PC-3 (cell line): ENCODE measurements around the gene RNF151.

Experiments used
- EZH2 ChIP-seq: fragments of 300-600 bp; sonication (generic); IDR thresholded peaks from one replicate; pipeline ENCODE4 v1.6.1; 2017; ENCODE audit warnings: antibody characterized with exemption, mild to moderate bottlenecking, low read length; ENCODE audit not compliant: unreplicated experiment
- TF ChIP-seq, protein P1 (sequence below): fragments of 300-600 bp; sonication (generic); conservative IDR thresholded peaks from 2 replicates; pipeline ENCODE4 v1.5.1; 2017; ENCODE audit warnings: antibody characterized with exemption, low read depth, mild to moderate bottlenecking, low read length

DNA sequence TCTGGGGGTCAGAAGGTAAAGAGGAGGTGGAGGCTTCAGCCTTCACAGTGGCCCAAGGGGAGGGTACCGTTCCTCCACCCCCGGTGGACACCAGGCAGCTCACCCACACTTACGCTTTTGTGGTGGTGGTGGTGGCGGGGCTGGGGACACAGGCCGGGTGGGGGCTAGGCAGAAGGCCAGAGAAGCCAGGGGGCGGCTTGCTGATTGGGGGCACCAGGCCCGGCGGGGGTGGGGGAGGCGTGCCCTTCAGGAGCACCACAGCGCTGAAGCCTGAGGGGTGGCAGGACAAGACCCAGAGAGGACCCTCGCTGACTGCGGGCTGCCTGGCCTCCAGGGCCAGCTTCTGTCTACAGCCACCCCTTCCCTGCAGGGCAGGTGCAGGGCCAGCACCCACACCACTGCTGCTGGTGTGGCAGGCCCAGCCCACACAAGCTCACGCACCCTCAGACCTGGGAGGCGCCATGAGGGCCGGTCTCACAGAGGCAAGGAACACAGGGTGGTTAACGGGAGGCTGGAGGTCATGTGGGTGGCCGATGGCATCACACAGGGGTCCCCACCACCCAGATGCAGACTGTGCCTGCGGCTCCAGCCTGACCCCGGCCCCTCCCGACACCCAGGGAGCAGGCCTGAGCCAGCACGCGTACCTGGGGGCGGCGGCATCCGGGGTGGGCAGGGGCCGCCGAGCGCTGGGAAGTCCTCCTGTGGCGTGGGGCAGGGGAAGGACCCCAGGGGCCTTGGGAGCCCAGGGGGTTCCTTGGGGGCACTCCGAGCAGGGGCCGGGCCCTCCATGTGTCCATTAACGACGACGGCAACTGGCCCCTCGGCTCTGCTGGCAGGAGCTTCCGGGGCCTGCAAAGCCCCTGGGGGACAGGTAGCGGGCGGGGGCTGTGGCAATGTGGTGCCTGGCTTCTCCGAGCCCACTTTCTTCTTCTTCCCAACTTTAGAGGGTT is 32.5 kb downstream of the RNF151 start:
- TF ChIP-seq EZH2 = no peak
- TF ChIP-seq, protein P1, sequence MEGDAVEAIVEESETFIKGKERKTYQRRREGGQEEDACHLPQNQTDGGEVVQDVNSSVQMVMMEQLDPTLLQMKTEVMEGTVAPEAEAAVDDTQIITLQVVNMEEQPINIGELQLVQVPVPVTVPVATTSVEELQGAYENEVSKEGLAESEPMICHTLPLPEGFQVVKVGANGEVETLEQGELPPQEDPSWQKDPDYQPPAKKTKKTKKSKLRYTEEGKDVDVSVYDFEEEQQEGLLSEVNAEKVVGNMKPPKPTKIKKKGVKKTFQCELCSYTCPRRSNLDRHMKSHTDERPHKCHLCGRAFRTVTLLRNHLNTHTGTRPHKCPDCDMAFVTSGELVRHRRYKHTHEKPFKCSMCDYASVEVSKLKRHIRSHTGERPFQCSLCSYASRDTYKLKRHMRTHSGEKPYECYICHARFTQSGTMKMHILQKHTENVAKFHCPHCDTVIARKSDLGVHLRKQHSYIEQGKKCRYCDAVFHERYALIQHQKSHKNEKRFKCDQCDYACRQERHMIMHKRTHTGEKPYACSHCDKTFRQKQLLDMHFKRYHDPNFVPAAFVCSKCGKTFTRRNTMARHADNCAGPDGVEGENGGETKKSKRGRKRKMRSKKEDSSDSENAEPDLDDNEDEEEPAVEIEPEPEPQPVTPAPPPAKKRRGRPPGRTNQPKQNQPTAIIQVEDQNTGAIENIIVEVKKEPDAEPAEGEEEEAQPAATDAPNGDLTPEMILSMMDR = no peak
